HG02642 (cell line): ENCODE results near the gene CANX.

ENCODE experiments used
- ATAC-seq: cut with Tn5 transposase; IDR thresholded peaks from one replicate; pipeline ENCODE4 v1.9.1; 2021; ENCODE audit warnings: mild to moderate bottlenecking; ENCODE audit not compliant: unreplicated experiment, poor library complexity

Gene CANX

GRCh38 chr5:179747811-179748210 lies 49.0 kb downstream of the CANX start:
- no peak for ATAC-seq

- ATAC-seq = no peak
Observed at GRCh38 chr5:179749857-179750508, 51.2 kb downstream of the CANX start.

GRCh38 chr5:179753971-179754370 lies 55.2 kb downstream of the CANX start:
- ATAC-seq = no peak

GRCh38 chr5:179755022-179755421 lies 56.3 kb downstream of the CANX start:
- no peak for ATAC-seq

- no peak for ATAC-seq
Observed at GRCh38 chr5:179758955-179759354, 60.2 kb downstream of the CANX start.

- no peak for ATAC-seq
Observed at GRCh38 chr5:179759581-179760551, 61.1 kb downstream of the CANX start.

GRCh38 chr5:179762079-179762780 lies 63.5 kb downstream of the CANX start:
- ATAC-seq = no peak

GRCh38 chr5:179762781-179763176 lies 64.0 kb downstream of the CANX start:
- no peak for ATAC-seq

- ATAC-seq = no peak
Observed at GRCh38 chr5:179763215-179763945, 64.6 kb downstream of the CANX start.

GRCh38 chr5:179764056-179764455 lies 65.3 kb downstream of the CANX start:
- ATAC-seq = no peak

GRCh38 chr5:179765400-179765799 lies 66.6 kb downstream of the CANX start:
- ATAC-seq = no peak

- ATAC-seq = no peak
Observed at GRCh38 chr5:179766021-179766725, 67.4 kb downstream of the CANX start.

- ATAC-seq = no peak
Observed at GRCh38 chr5:179766726-179767455, 68.1 kb downstream of the CANX start.

GRCh38 chr5:179767496-179768100 lies 68.8 kb downstream of the CANX start:
- no peak for ATAC-seq

GRCh38 chr5:179768326-179769085 lies 69.7 kb downstream of the CANX start:
- no peak for ATAC-seq

GRCh38 chr5:179769271-179769670 lies 70.5 kb downstream of the CANX start:
- ATAC-seq = no peak

GRCh38 chr5:179769796-179770195 lies 71.0 kb downstream of the CANX start:
- ATAC-seq = no peak
